Panc1 (cell line): Measurements from ENCODE around the gene TMEM179B.

ENCODE experiments used
- CTCF ChIP-seq: fragments of 450-650 bp; IDR thresholded peaks from 2 replicates; pipeline ENCODE4 v1.5.1; 2017; ENCODE audit warnings: mild to moderate bottlenecking
- POLR2AphosphoS5 ChIP-seq: IDR thresholded peaks from 2 replicates; pipeline ENCODE4 v1.6.1; 2012; ENCODE audit warnings: mild to moderate bottlenecking, low read depth, low read length, moderate library complexity
- REST ChIP-seq, 2 experiments: IDR thresholded peaks; 2 replicates each; pipeline ENCODE4 v1.6.1; 2011 to 2012; ENCODE audit warnings: low read depth in 2 of 2, control low read depth in 1 of 2, low read length in 1 of 2, mild to moderate bottlenecking in 1 of 2, moderate library complexity in 1 of 2; ENCODE audit not compliant: insufficient read depth in 1 of 2
- SIN3A ChIP-seq: IDR thresholded peaks from 2 replicates; pipeline ENCODE4 v1.6.1; 2012; ENCODE audit warnings: low read depth, mild to moderate bottlenecking, low read length, moderate library complexity, borderline replicate concordance; ENCODE audit not compliant: insufficient read depth
- TCF7L2 ChIP-seq: IDR thresholded peaks from 2 replicates; pipeline ENCODE4 v1.6.1; 2011; ENCODE audit warnings: mild to moderate bottlenecking, low read depth, low read length, inconsistent platforms

- TF ChIP-seq CTCF = no peak
- TF ChIP-seq POLR2AphosphoS5 = no peak
- TF ChIP-seq REST (IDR thresholded peaks at IDR 0.05; ENCODE audit: insufficient read depth in 1 of 2, low read depth in 2 of 2, low read length in 1 of 2) = no peak
- TF ChIP-seq SIN3A = no peak
- TF ChIP-seq TCF7L2 = no peak
These were observed 36.5 kb downstream of the TMEM179B start for GRCh38 chr11:62823677-62824076.
